OCI-LY3 (cell line): ENCODE results near the gene FLYWCH1.
"Not testable (repeated sequence)": the region's sequence is repeated elsewhere in the genome, so short reads cannot be mapped to it uniquely, and the experiment has no call there.

Source experiments
- CTCF ChIP-seq: fragments of 200-600, 300-600 bp; sonication (generic); IDR thresholded peaks from 2 replicates; pipeline ENCODE4 v1.5.1; 2014; ENCODE audit warnings: antibody characterized with exemption, low read length, low read depth
- EZH2phosphoT487 ChIP-seq: fragments of 200-600 bp; shearing (Covaris generic); IDR thresholded peaks from 2 replicates; pipeline ENCODE4 v1.6.1; 2018; ENCODE audit warnings: antibody characterized with exemption, mixed run types, low read depth

GRCh38 chr16:2928151-2928550 is 16.4 kb downstream of the FLYWCH1 start:
- TF ChIP-seq CTCF, EZH2phosphoT487: not testable (repeated sequence)
